ENCODE data around the gene TSC2.

DNA sequence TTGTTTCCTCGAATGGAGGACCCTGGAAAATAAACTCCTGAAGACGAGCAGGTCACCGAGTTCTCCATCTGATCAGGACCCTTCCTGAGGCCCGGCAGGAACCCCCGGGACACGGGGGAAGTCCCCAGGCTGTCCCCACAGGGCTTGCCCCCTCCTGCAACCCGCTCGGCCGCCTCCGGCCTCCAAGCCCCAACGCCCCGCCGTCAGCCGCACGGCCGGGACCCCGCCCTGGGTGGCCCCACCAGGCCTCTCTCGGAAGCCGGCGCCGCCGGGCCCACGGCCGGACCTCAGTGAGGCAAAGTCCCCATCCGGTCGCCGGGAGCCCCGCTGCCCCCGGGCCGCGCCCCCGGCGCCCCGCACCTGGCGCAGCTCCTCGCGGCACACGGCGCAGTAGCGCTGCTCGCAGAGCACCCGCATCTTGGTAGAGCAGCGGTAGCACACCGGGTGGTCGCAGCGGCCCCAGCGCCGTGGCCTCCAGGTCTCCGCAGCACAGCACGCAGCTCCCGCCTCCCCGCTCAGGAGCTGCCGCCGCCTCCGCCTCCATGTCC is 38.5 kb upstream of the TSC2 start:
- no peak for TF ChIP-seq POLR2AphosphoS5 (IDR thresholded peaks at IDR 0.05)
- TF ChIP-seq, protein P1, sequence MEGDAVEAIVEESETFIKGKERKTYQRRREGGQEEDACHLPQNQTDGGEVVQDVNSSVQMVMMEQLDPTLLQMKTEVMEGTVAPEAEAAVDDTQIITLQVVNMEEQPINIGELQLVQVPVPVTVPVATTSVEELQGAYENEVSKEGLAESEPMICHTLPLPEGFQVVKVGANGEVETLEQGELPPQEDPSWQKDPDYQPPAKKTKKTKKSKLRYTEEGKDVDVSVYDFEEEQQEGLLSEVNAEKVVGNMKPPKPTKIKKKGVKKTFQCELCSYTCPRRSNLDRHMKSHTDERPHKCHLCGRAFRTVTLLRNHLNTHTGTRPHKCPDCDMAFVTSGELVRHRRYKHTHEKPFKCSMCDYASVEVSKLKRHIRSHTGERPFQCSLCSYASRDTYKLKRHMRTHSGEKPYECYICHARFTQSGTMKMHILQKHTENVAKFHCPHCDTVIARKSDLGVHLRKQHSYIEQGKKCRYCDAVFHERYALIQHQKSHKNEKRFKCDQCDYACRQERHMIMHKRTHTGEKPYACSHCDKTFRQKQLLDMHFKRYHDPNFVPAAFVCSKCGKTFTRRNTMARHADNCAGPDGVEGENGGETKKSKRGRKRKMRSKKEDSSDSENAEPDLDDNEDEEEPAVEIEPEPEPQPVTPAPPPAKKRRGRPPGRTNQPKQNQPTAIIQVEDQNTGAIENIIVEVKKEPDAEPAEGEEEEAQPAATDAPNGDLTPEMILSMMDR (IDR thresholded peaks at IDR 0.05) = no peak
